SK-N-SH (cell line): ENCODE measurements around the gene DNTT. TPM values are rescaled to one million over a fixed set of nuclear protein-coding genes. Genes with fewer than 3 reads are reported as not detected.

Experiments
- CTCF ChIA-PET: fragments of 300-600, 350-600 bp; formaldehyde crosslinking; extraction: SDS; loops from one replicate; lab custom pipeline; 2021; lab: Yijun Ruan, JAX
- POLR2A ChIA-PET: fragments of 350-600 bp; sonication (Branson Sonifier 250); formaldehyde crosslinking; extraction: SDS; loops from one replicate; lab custom pipeline; 2020; ENCODE audit warnings: antibody characterized with exemption, inconsistent platforms; lab: Yijun Ruan, JAX
- DNase-seq: peaks from one replicate; pipeline ENCODE4 v3.0.0; 2012
- H2AFZ ChIP-seq: fragments of 200-600 bp; sonication (generic); 2 replicates; pipeline ENCODE4 v1.8.1; 2016; ENCODE audit warnings: antibody characterized with exemption, mild to moderate bottlenecking, low read depth
- H3F3A ChIP-seq: fragments of 200-600 bp; sonication (generic); replicated peaks from 2 replicates; pipeline ENCODE3; 2016; ENCODE audit warnings: antibody characterized with exemption, mild to moderate bottlenecking; ENCODE audit not compliant: insufficient read depth
- H3K27ac ChIP-seq, 2 experiments: fragments of 200-500 bp in 1 of 2; fragments of 200-600 bp in 1 of 2; sonication (Bioruptor generic) in 1 of 2; sonication (generic), shearing (Covaris generic) in 1 of 2; 2 replicates each; pipeline versions ENCODE4 v1.5.1 to v1.6.1; 2014 to 2016; ENCODE audit warnings: low read depth in 2 of 2, inconsistent platforms in 1 of 2, low read length in 1 of 2, mild to moderate bottlenecking in 1 of 2, mixed read lengths in 1 of 2
- H3K27me3 ChIP-seq: fragments of 200-600 bp; sonication (generic), shearing (Covaris generic); 2 replicates; pipeline ENCODE4 v1.6.1; 2016; ENCODE audit warnings: mixed run types; ENCODE audit not compliant: insufficient read depth
- H3K36me3 ChIP-seq, 2 experiments: fragments of 200-500 bp in 1 of 2; fragments of 200-600 bp in 1 of 2; sonication (Bioruptor generic) in 1 of 2; sonication (generic) in 1 of 2; replicated peaks in 1 of 2; 2 replicates each; pipeline versions ENCODE3 to v1.5.1; 2014 to 2016; ENCODE audit warnings: low read length in 1 of 2, mild to moderate bottlenecking in 1 of 2; ENCODE audit not compliant: insufficient read depth in 2 of 2, control insufficient read depth in 1 of 2
- H3K4me1 ChIP-seq, 2 experiments: fragments of 200-500 bp in 1 of 2; fragments of 200-600 bp in 1 of 2; sonication (Bioruptor generic) in 1 of 2; sonication (generic), shearing (Covaris generic) in 1 of 2; 2 replicates each; pipeline versions ENCODE4 v1.5.1 to v1.6.1; 2014 to 2016; ENCODE audit warnings: low read depth in 1 of 2, low read length in 1 of 2, mixed run types in 1 of 2; ENCODE audit not compliant: insufficient read depth in 2 of 2, control insufficient read depth in 1 of 2
- H3K4me2 ChIP-seq: fragments of 200-600 bp; sonication (generic), shearing (Covaris generic); 2 replicates; pipeline ENCODE4 v1.6.1; 2017; ENCODE audit warnings: mixed run types
- H3K4me3 ChIP-seq, 2 experiments: fragments of 200-500 bp in 1 of 2; fragments of 200-600 bp in 1 of 2; sonication (Bioruptor generic) in 1 of 2; sonication (generic), shearing (Covaris generic) in 1 of 2; 2 replicates each; pipeline versions ENCODE4 v1.5.1 to v1.8.1; 2014 to 2016; ENCODE audit warnings: low read depth in 2 of 2, inconsistent platforms in 1 of 2, low read length in 1 of 2, mild to moderate bottlenecking in 1 of 2, mixed read lengths in 1 of 2, moderate library complexity in 1 of 2
- H3K79me2 ChIP-seq: fragments of 200-600 bp; sonication (generic); 2 replicates; pipeline ENCODE4 v1.8.1; 2017; ENCODE audit warnings: mild to moderate bottlenecking; ENCODE audit not compliant: insufficient read depth
- H3K9ac ChIP-seq: fragments of 200-600 bp; sonication (generic); 2 replicates; pipeline ENCODE4 v1.6.1; 2017; ENCODE audit warnings: mixed run types
- H3K9me2 ChIP-seq: fragments of 200-600 bp; sonication (generic); 2 replicates; pipeline ENCODE4 v1.6.1; 2017; ENCODE audit warnings: mixed run types
- H3K9me3 ChIP-seq: fragments of 200-600 bp; sonication (generic); 2 replicates; pipeline ENCODE4 v1.6.1; 2017; ENCODE audit warnings: mixed run types, mild to moderate bottlenecking, moderate library complexity
- H4K20me1 ChIP-seq: fragments of 200-600 bp; sonication (generic); 2 replicates; pipeline ENCODE4 v1.6.1; 2017; ENCODE audit warnings: mild to moderate bottlenecking, mixed run types; ENCODE audit not compliant: insufficient read depth
- ELF1 ChIP-seq: IDR thresholded peaks from 2 replicates; pipeline ENCODE4 v1.4.0; 2012
- EP300 ChIP-seq, 2 experiments: IDR thresholded peaks; 2 replicates each; pipeline versions ENCODE4 v1.4.0 to v1.6.1; 2012; ENCODE audit warnings: borderline replicate concordance in 1 of 2, low read depth in 1 of 2, low read length in 1 of 2
- EZH2phosphoT487 ChIP-seq: fragments of 200-600 bp; sonication (generic); IDR thresholded peaks from 2 replicates; pipeline ENCODE4 v1.6.1; 2017; ENCODE audit warnings: low read depth, mixed run types, mild to moderate bottlenecking, antibody characterized with exemption, moderate library complexity, borderline replicate concordance
- FOSL2 ChIP-seq: IDR thresholded peaks from 2 replicates; pipeline ENCODE4 v1.4.0; 2012; ENCODE audit warnings: low read depth, mild to moderate bottlenecking, moderate library complexity, borderline replicate concordance
- FOXJ3 ChIP-seq: sonication (generic); formaldehyde crosslinking; IDR thresholded peaks from 2 replicates; pipeline ENCODE4 v1.5.1; 2020; ENCODE audit warnings: mild to moderate bottlenecking, missing genetic modification reagents
- FOXM1 ChIP-seq: IDR thresholded peaks from 2 replicates; pipeline ENCODE4 v1.4.0; 2012; ENCODE audit warnings: low read depth, mild to moderate bottlenecking
- GABPA ChIP-seq: IDR thresholded peaks from 2 replicates; pipeline ENCODE4 v1.4.0; 2012; ENCODE audit warnings: low read depth, mild to moderate bottlenecking
- JUND ChIP-seq: IDR thresholded peaks from 2 replicates; pipeline ENCODE4 v1.4.0; 2012
- MEF2A ChIP-seq: IDR thresholded peaks from 2 replicates; pipeline ENCODE4 v1.4.0; 2012; ENCODE audit warnings: low read depth, borderline replicate concordance
- NFIC ChIP-seq: IDR thresholded peaks from 2 replicates; pipeline ENCODE4 v1.4.0; 2012; ENCODE audit warnings: borderline replicate concordance
- NRF1 ChIP-seq: IDR thresholded peaks from 2 replicates; pipeline ENCODE4 v1.6.1; 2012; ENCODE audit warnings: low read depth, mild to moderate bottlenecking, low read length
- RAD21 ChIP-seq: IDR thresholded peaks from 2 replicates; pipeline ENCODE4 v1.6.1; 2012; ENCODE audit warnings: mild to moderate bottlenecking, low read length
- RFX5 ChIP-seq: IDR thresholded peaks from 2 replicates; pipeline ENCODE4 v1.6.1; 2012; ENCODE audit warnings: mild to moderate bottlenecking, improper control_type of control experiment, low read length
- SMC3 ChIP-seq: IDR thresholded peaks from 2 replicates; pipeline ENCODE4 v1.6.1; 2012; ENCODE audit warnings: low read depth, low read length, improper control_type of control experiment
- TAF1 ChIP-seq: IDR thresholded peaks from 2 replicates; pipeline ENCODE4 v1.6.1; 2012; ENCODE audit warnings: low read depth, mild to moderate bottlenecking, low read length, moderate library complexity, borderline replicate concordance
- TEAD4 ChIP-seq: IDR thresholded peaks from 2 replicates; pipeline ENCODE4 v1.4.0; 2012; ENCODE audit warnings: mild to moderate bottlenecking, borderline replicate concordance; ENCODE audit not compliant: insufficient read depth
- WGBS: methylation state at CpG from one replicate; pipeline ENCODE4 v1.1.6; 2017; ENCODE audit warnings: low lambda C conversion rate; 5-methylcytosine and 5-hydroxymethylcytosine counted together
- polyA plus RNA-seq, 3 experiments: library from polyadenylated mRNA; depleted of rRNA; stranded (reverse); fragments of >200 nt; gene quantifications; 2 replicates each; pipeline ENCODE4 v1.2.3, GENCODE V29; 2012
- TF ChIP-seq, protein P1 (sequence below): fragments of 150-350 bp; IDR thresholded peaks from 2 replicates; pipeline ENCODE4 v1.6.1; 2017; ENCODE audit warnings: antibody characterized with exemption, low read length, low read depth, borderline replicate concordance
- TF ChIP-seq, protein P2 (sequence below): IDR thresholded peaks from 2 replicates; pipeline ENCODE4 v1.4.0; 2012; ENCODE audit warnings: low read depth, borderline replicate concordance
- TF ChIP-seq, protein P3 (sequence below): IDR thresholded peaks from 2 replicates; pipeline ENCODE4; 2012
- TF ChIP-seq, protein P4 (sequence below): IDR thresholded peaks from 2 replicates; pipeline ENCODE4 v1.4.0; 2012; ENCODE audit warnings: low read depth

The DNTT gene
- polyA plus RNA-seq, 1 of the 3 experiments (the other 2 are of a cell fraction) = not detected

DNA sequence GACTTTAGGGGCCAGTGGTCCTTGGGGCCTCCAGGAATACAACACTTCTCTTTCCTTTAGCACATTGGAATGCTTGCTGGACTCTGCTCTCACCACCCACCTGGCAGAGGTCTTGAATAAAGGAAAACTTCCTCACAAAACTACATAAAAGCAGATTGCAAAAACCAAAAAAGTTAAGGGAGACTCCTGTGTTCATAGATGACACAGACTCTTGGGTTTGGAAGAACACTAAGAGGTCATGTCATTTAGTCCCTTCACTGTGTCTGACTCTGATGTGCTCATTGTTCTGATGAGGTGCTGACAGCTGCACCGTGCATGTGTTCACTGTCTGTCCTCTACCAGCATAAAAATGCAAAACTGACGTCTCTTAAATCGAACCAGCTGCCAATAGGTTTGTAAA lies 44.2 kb upstream of the DNTT start:
- no peaks in the 10 kb centered on the region for H3F3A ChIP-seq
- H3K9me3 ChIP-seq = no peaks in the 10 kb centered on the region
- CTCF ChIA-PET = interaction anchor here (0.6 to 1.0 kb wide), 3 partner anchors 31 to 256 kb away, joined by 3 to 5 read pairs (median 4); no protein-coding TSS in a partner anchor
- WGBS = 37% methylated on average over 3 of the region's 3 CpGs
- no peak overlapping the region for H3K4me3 ChIP-seq
- POLR2A ChIA-PET = no interaction called here
- H3K79me2 ChIP-seq = no peaks in the 10 kb centered on the region
- H3K9me2 ChIP-seq = no peaks in the 10 kb centered on the region
- no peaks in the 10 kb centered on the region; a peak in 1 of 4 replicates for H3K4me1 ChIP-seq
- DNase-seq = no peak
- H3K9ac ChIP-seq = no peak overlapping the region
- H3K4me2 ChIP-seq = no peak overlapping the region
- H4K20me1 ChIP-seq = no peaks in the 10 kb centered on the region
- H3K27ac ChIP-seq = no peak overlapping the region
- no peak overlapping the region for H2AFZ ChIP-seq
- H3K36me3 ChIP-seq = no peaks in the 10 kb centered on the region
- no peaks in the 10 kb centered on the region for H3K27me3 ChIP-seq
- no peak for TF ChIP-seq EZH2phosphoT487
- no peak for TF ChIP-seq JUND
- TF ChIP-seq EP300 (IDR thresholded peaks at IDR 0.05; ENCODE audit: borderline replicate concordance in 1 of 2, low read depth in 1 of 2, low read length in 1 of 2) = no peak
- TF ChIP-seq GABPA = no peak
- TF ChIP-seq FOXJ3 = no peak
- TF ChIP-seq TEAD4 = no peak
- no peak for TF ChIP-seq NFIC
- TF ChIP-seq RFX5 = no peak
- TF ChIP-seq SMC3 = no peak
- TF ChIP-seq TAF1 = no peak
- no peak for TF ChIP-seq ELF1
- TF ChIP-seq FOSL2 = no peak
- TF ChIP-seq, protein P1, sequence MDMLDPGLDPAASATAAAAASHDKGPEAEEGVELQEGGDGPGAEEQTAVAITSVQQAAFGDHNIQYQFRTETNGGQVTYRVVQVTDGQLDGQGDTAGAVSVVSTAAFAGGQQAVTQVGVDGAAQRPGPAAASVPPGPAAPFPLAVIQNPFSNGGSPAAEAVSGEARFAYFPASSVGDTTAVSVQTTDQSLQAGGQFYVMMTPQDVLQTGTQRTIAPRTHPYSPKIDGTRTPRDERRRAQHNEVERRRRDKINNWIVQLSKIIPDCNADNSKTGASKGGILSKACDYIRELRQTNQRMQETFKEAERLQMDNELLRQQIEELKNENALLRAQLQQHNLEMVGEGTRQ = no peak
- TF ChIP-seq, protein P2, sequence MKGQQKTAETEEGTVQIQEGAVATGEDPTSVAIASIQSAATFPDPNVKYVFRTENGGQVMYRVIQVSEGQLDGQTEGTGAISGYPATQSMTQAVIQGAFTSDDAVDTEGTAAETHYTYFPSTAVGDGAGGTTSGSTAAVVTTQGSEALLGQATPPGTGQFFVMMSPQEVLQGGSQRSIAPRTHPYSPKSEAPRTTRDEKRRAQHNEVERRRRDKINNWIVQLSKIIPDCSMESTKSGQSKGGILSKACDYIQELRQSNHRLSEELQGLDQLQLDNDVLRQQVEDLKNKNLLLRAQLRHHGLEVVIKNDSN = no peak
- TF ChIP-seq RAD21 = no peak
- TF ChIP-seq FOXM1 = no peak
- TF ChIP-seq, protein P3, sequence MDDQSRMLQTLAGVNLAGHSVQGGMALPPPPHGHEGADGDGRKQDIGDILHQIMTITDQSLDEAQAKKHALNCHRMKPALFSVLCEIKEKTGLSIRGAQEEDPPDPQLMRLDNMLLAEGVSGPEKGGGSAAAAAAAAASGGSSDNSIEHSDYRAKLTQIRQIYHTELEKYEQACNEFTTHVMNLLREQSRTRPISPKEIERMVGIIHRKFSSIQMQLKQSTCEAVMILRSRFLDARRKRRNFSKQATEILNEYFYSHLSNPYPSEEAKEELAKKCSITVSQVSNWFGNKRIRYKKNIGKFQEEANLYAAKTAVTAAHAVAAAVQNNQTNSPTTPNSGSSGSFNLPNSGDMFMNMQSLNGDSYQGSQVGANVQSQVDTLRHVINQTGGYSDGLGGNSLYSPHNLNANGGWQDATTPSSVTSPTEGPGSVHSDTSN = no peak
- no peak for TF ChIP-seq NRF1
- TF ChIP-seq, protein P4, sequence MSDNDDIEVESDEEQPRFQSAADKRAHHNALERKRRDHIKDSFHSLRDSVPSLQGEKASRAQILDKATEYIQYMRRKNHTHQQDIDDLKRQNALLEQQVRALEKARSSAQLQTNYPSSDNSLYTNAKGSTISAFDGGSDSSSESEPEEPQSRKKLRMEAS = no peak
- TF ChIP-seq MEF2A = no peak
- TF ChIP-seq, all 33 proteins: peak for 0
